CD14-positive monocyte (primary cell): ENCODE measurements around the gene PPFIA1. TPM values are rescaled to one million over a fixed set of nuclear protein-coding genes. Genes with fewer than 3 reads are reported as not detected.
A peak's percentile ranks its signal among the peaks of the same experiment; 100 is the strongest.

Experiments
- DNase-seq, 3 donors: peaks; one replicate each; pipeline ENCODE4 v3.0.0-alpha.2; 2011 to 2022
- H2AFZ ChIP-seq: 2 replicates; pipeline ENCODE4 v1.6.0; 2012; ENCODE audit warnings: mild to moderate bottlenecking, low read depth, low read length, inconsistent platforms; ENCODE audit not compliant: insufficient read depth, poor library complexity, severe bottlenecking
- H3K27ac ChIP-seq, 2 donors: 1 replicate in 1 of 2; 2 replicates in 1 of 2; pipeline ENCODE4 v1.5.1; 2012 to 2013; ENCODE audit warnings: low read length in 2 of 2, control low read depth in 1 of 2, inconsistent platforms in 1 of 2, low read depth in 1 of 2, mild to moderate bottlenecking in 1 of 2
- H3K27me3 ChIP-seq, 2 donors: one replicate each; pipeline versions ENCODE4 v1.6.0 to v1.6.1; 2011 to 2013; ENCODE audit warnings: low read length in 2 of 2; ENCODE audit not compliant: control insufficient read depth in 2 of 2, insufficient read depth in 2 of 2
- H3K36me3 ChIP-seq, 2 donors: replicated peaks in 1 of 2; 1 replicate in 1 of 2; 2 replicates in 1 of 2; pipeline versions ENCODE4 v1.5.1 to v1.6.1; 2012 to 2013; ENCODE audit warnings: low read length in 2 of 2, control low read depth in 1 of 2, inconsistent platforms in 1 of 2, mild to moderate bottlenecking in 1 of 2; ENCODE audit not compliant: insufficient read depth in 2 of 2, control insufficient read depth in 1 of 2
- H3K4me1 ChIP-seq, 2 donors: 1 replicate in 1 of 2; 2 replicates in 1 of 2; pipeline versions ENCODE4 v1.5.1 to v1.6.1; 2012 to 2013; ENCODE audit warnings: low read length in 2 of 2, control low read depth in 1 of 2, inconsistent platforms in 1 of 2, mild to moderate bottlenecking in 1 of 2, moderate library complexity in 1 of 2; ENCODE audit not compliant: insufficient read depth in 2 of 2, control insufficient read depth in 1 of 2
- H3K4me2 ChIP-seq: replicated peaks from 2 replicates; pipeline ENCODE3; 2012; ENCODE audit warnings: low read length, moderate library complexity, mild to moderate bottlenecking; ENCODE audit not compliant: poor library complexity, severe bottlenecking; ENCODE audit errors: extremely low read depth
- H3K4me3 ChIP-seq, 3 experiments: fragments of 200-600 bp in 1 of 3; sonication (generic) in 1 of 3; replicated peaks in 1 of 3; 1 replicate in 2 of 3; 2 replicates in 1 of 3; pipeline ENCODE4 v1.5.1; 2011 to 2013; ENCODE audit warnings: low read length in 3 of 3, mild to moderate bottlenecking in 3 of 3, control low read depth in 2 of 3, low read depth in 2 of 3, inconsistent platforms in 1 of 3, moderate library complexity in 1 of 3
- H3K79me2 ChIP-seq: 2 replicates; pipeline ENCODE4 v1.6.0; 2012; ENCODE audit warnings: mild to moderate bottlenecking, control low read depth, inconsistent platforms, low read length, moderate library complexity; ENCODE audit not compliant: insufficient read depth
- H3K9ac ChIP-seq: 2 replicates; pipeline ENCODE4 v1.6.0; 2017; ENCODE audit warnings: low read length, mild to moderate bottlenecking; ENCODE audit not compliant: insufficient read depth, poor library complexity, severe bottlenecking
- H3K9me3 ChIP-seq, 2 donors: replicated peaks in 1 of 2; 1 replicate in 1 of 2; 2 replicates in 1 of 2; pipeline versions ENCODE4 v1.5.1 to v1.6.1; 2012 to 2013; ENCODE audit warnings: low read length in 2 of 2, control low read depth in 1 of 2; ENCODE audit not compliant: control insufficient read depth in 1 of 2, insufficient read depth in 1 of 2
- H4K20me1 ChIP-seq: 2 replicates; pipeline ENCODE4 v1.6.0; 2012; ENCODE audit warnings: mild to moderate bottlenecking, low read length, control low read depth, moderate library complexity; ENCODE audit not compliant: insufficient read depth
- H3K27ac Mint-ChIP-seq, 7 donors: one replicate each; pipeline ENCODE4 v1.8.0; 2020; ENCODE audit warnings: mild to moderate bottlenecking in 7 of 7, mixed read lengths in 7 of 7, moderate library complexity in 6 of 7, inconsistent platforms in 2 of 7
- H3K27me3 Mint-ChIP-seq, 3 donors: one replicate each; pipeline ENCODE4 v1.8.0; 2021 to 2022; ENCODE audit warnings: low read depth in 3 of 3, mild to moderate bottlenecking in 3 of 3, mixed read lengths in 3 of 3, moderate library complexity in 3 of 3, inconsistent platforms in 1 of 3
- H3K36me3 Mint-ChIP-seq, 2 donors: one replicate each; pipeline ENCODE4 v1.8.0; 2020; ENCODE audit warnings: mixed read lengths in 2 of 2, inconsistent platforms in 1 of 2, mild to moderate bottlenecking in 1 of 2
- H3K4me1 Mint-ChIP-seq: one replicate; pipeline ENCODE4 v1.8.0; 2020; ENCODE audit warnings: mild to moderate bottlenecking, mixed read lengths
- H3K4me3 Mint-ChIP-seq, 2 donors: one replicate each; pipeline ENCODE4 v1.8.0; 2020; ENCODE audit warnings: mild to moderate bottlenecking in 2 of 2, mixed read lengths in 2 of 2, moderate library complexity in 1 of 2
- H3K9me3 Mint-ChIP-seq, 7 donors: one replicate each; pipeline ENCODE4 v1.8.0; 2020 to 2022; ENCODE audit warnings: mixed read lengths in 7 of 7, mild to moderate bottlenecking in 6 of 7, moderate library complexity in 6 of 7, inconsistent platforms in 2 of 7
- CTCF ChIP-seq: fragments of 200-600 bp; IDR thresholded peaks from one replicate; pipeline ENCODE4 v1.8.0; 2022; ENCODE audit warnings: antibody characterized with exemption, mild to moderate bottlenecking
- WGBS: methylation state at CpG from one replicate; pipeline ENCODE4 v1.1.5; 2013; ENCODE audit warnings: missing lambda C conversion rate; ENCODE audit not compliant: insufficient coverage; 5-methylcytosine and 5-hydroxymethylcytosine counted together
- intact Hi-C, 2 donors: fragments of 100-400 bp; cut with micrococcal nuclease; formaldehyde crosslinking; loops; one replicate each; pipeline versions ENCODE4 v1.15.0 to v1.15.1; 2023
- polyA plus RNA-seq, 3 donors: library from polyadenylated mRNA; depleted of rRNA in 1 of 3; unstranded in 2 of 3; stranded (reverse) in 1 of 3; fragments of 300-500 nt in 2 of 3; fragments of >200 nt in 1 of 3; fragmentation: Illumina TruSeq in 2 of 3; gene quantifications; 1 replicate in 2 of 3; 2 replicates in 1 of 3; pipeline ENCODE4 v1.2.3, GENCODE V29; 2012 to 2021

PPFIA1 gene
- polyA plus RNA-seq, 3 donors = 7.5 to 65.7 (median 15.5) TPM

GRCh38 chr11:70296681-70297080 lies 26.2 kb downstream of the PPFIA1 start:
- H3K79me2 ChIP-seq = peaks cover 46% of the 10 kb centered on the region
- 93% methylated on average over 2 of the region's 7 CpGs for WGBS
- TF ChIP-seq CTCF = no peak
- Mint-ChIP-seq H3K4me1 (no peaks in the 10 kb centered on the region), H3K36me3 (peaks cover 58 to 74% of the 10 kb centered on the region in 2 donors), H3K27me3 (peaks cover 0 to 1% (median 0%) of the 10 kb centered on the region in 3 donors), H3K4me3 (no peak overlapping the region), H3K27ac (peak overlapping the region in 1 of 7 donors; percentile 45), H3K9me3 (peaks cover 0 to 2% (median 2%) of the 10 kb centered on the region in 7 donors)
- no peak overlapping the region for H3K4me2 ChIP-seq
- H3K4me3 ChIP-seq = no peak overlapping the region
- no peak overlapping the region for H3K9ac ChIP-seq
- no peaks in the 10 kb centered on the region for H3K9me3 ChIP-seq
- no peak for DNase-seq
- H2AFZ ChIP-seq = no peak overlapping the region
- intact Hi-C loops = no loop called here
- H3K36me3 ChIP-seq = peaks cover 37 to 73% of the 10 kb centered on the region in 2 donors
- H3K27me3 ChIP-seq = no peaks in the 10 kb centered on the region
- no peak overlapping the region for H3K27ac ChIP-seq
- H3K4me1 ChIP-seq = no peaks in the 10 kb centered on the region
- H4K20me1 ChIP-seq = peaks cover 73% of the 10 kb centered on the region

GRCh38 chr11:70297341-70297740 lies 26.9 kb downstream of the PPFIA1 start:
- no peaks in the 10 kb centered on the region for H3K9me3 ChIP-seq
- H3K4me2 ChIP-seq = no peak overlapping the region
- Mint-ChIP-seq H3K36me3 (peaks cover 62 to 79% of the 10 kb centered on the region in 2 donors), H3K4me1 (no peaks in the 10 kb centered on the region), H3K4me3 (no peak overlapping the region), H3K9me3 (peaks cover 0 to 2% (median 2%) of the 10 kb centered on the region in 7 donors), H3K27me3 (peaks cover 0 to 1% (median 0%) of the 10 kb centered on the region in 3 donors), H3K27ac (peak overlapping the region in 2 of 7 donors; percentile 23 to 47)
- H3K4me3 ChIP-seq = no peak overlapping the region
- H3K36me3 ChIP-seq = peaks cover 35 to 73% of the 10 kb centered on the region in 2 donors
- H3K79me2 ChIP-seq = peaks cover 48% of the 10 kb centered on the region
- intact Hi-C loops = no loop called here
- H3K9ac ChIP-seq = no peak overlapping the region
- peaks cover 74% of the 10 kb centered on the region for H4K20me1 ChIP-seq
- no peak overlapping the region for H2AFZ ChIP-seq
- no peak for DNase-seq
- TF ChIP-seq CTCF = no peak
- no peaks in the 10 kb centered on the region for H3K27me3 ChIP-seq
- H3K27ac ChIP-seq = no peak overlapping the region
- H3K4me1 ChIP-seq = no peaks in the 10 kb centered on the region
